GM18909 (cell line): ENCODE results near the gene TMEM135.
A peak's percentile ranks its signal among the peaks of the same experiment; 100 is the strongest.

ENCODE experiments used
- ATAC-seq: cut with Tn5 transposase; IDR thresholded peaks from one replicate; pipeline ENCODE4 v1.9.1; 2021; ENCODE audit warnings: mild to moderate bottlenecking; ENCODE audit not compliant: unreplicated experiment, poor library complexity

TMEM135 gene

GRCh38 chr11:87329172-87329571 lies 291.4 kb downstream of the TMEM135 start:
- no peak for ATAC-seq

DNA sequence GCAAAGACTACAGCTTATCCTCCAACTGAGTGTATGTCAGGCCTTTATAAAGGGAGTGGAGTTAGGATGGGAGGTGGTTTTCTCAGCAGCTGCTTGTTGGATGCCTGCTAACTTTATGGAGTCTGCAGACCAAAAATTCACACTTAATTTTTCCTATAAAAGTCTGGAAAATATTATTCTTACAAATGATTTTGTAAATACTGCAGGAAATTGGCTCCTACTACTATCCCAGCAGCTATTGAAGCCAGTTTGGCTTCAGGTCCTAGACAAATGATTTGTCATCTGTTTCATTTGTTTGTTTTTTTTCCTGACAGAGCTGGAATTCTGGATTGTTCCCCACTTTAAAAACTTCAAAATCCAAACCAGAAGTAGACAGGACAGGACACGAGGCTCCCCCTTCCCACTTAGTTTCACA lies 292.5 kb downstream of the TMEM135 start:
- ATAC-seq, result no peak

- ATAC-seq, result no peak
These were observed 293.5 kb downstream of the TMEM135 start for GRCh38 chr11:87331273-87331672.

- ATAC-seq, result no peak
These were observed 300.4 kb downstream of the TMEM135 start for GRCh38 chr11:87338046-87338639.

DNA sequence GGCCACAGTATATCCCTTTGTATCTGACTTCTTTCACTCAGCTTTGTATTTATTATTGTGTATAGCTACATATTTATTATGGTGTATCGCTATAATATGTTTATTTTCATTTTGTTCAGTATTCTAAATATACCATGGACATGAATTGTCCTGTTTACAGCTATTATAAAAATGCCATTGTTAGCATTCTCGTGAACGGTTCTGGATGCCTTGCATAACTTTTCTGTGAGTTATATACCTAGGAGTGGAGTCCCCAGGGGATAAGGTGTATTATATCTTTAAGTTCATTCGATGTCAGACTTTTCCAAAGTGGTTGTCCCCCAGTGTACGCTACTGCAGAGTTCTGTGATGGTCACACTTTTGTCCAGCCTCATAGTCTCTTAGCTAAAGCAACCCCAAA lies 301.7 kb downstream of the TMEM135 start:
- ATAC-seq, result no peak

DNA sequence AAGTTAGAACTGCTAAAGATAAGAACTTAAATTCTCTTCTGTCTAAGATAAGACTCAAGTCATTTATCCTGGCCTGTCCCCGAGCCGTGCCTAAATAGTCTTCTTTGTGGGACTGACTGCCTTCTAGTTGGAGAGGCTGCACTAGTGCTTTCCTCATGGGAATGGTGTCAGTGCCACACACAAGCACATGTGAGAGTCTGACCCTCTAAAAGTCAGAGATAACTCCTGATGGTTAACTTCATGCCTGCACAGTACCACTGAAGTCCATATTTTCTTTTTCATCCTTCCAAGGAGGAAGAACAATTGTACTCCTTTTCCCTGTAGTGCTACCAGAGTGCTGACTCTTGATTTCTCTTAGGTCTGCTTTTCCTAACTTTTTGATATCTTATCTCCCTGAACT lies 309.7 kb downstream of the TMEM135 start:
- ATAC-seq, result no peak

DNA sequence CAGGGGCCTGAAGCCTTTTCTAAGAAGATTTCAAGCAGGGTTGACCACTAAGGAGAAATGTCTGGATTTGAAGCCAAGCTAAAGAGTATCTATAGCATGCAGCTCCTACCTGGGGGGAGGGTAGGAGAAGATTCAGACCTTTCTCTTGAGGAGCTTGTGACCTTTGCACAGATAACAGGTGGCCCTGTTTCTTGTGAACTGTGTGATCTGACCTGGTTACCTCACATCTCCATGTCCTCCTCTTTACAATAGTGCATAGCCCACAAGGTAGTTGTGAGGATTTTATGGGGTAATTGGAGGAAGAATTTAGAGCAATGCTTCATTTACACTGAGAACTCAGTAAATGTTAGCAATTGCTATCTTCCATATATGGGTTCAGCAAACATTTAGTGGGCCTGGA lies 310.1 kb downstream of the TMEM135 start:
- no peak for ATAC-seq

DNA sequence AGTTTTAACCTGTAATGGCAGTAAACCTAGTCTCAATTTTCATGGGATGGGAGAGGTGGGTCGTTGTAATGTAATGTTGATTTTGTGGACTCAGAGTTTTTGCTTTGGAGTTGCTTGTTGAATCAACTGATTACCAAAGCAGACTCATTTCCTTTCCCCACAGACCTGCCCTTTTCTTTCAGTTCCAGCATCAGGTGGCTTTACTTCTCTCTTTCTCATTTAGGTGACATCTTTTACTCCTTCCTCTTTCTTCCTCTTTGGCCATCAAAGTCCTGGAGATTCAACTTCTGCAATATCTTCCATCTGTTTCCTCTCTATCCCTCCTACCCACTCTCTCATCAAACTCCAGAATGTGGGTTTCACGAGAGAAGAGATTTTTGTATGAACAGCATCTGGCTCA lies 313.9 kb downstream of the TMEM135 start:
- ATAC-seq, result no peak

DNA sequence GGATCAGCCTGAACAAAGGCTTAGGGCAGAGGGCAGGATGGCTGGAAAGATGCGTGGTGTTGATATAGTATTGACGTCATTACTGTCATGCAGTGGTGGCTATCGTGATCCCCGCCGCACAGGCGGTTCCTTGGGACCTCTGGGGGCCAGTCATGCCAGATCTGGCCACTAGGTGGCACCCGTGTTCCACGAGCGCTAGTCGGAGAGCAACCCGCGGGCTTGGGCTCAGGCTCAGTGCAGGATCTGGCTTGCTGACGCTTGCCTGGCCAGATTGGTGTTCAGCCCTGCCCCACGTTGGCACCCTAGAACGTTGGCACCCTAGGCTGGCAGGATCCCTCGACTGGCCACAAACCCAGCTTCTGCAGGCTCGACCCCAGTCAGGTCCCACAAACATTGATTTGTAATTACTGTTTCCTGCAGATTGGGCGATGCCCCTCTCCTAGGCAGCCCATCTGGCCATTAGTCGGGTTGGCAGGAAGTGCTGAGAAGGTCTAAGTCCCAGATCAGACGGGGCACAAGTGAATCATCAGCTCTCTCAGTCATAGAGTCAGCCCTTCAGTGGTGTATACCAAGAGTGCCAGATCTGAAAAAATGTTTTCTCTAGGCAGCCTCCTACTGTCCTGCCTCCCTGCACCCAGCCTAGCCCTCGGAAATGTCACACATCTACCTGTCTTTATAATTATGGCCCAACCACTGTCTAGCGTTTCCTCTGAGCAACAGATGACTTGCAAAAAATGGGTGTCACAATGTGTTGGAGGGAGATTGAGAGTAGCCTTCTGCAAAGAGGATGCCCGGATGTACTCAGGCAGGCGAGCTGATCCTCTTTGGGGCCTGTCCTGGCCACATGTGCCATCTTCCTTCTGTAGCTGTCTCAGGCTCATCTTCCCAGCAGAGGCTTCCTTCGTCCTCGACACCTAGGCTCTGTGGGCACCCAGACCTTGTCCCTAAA lies 315.3 kb downstream of the TMEM135 start:
- ATAC-seq, result peak; percentile 96

GRCh38 chr11:87353771-87354345 lies 316.1 kb downstream of the TMEM135 start:
- ATAC-seq, result no peak

DNA sequence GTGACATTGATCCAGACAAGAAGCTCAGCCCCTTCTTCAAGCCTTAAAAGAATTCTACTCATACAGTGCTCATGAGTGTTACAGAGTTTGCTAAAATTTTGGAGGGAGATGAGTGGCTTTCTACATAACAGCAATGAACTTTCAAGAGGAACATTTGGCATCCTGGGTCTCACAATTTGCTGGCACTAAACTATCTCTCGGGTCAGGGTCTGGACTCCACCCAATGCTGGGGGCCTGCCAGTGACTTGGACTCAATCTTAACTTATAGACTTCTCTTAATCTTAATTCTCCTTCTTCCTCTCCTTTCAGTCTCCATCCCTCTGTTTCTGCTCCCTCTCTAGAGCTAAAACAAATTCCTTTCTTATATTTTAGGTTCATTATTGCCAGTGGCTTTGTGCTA lies 317.9 kb downstream of the TMEM135 start:
- no peak for ATAC-seq

- ATAC-seq, result no peak
These were observed 318.7 kb downstream of the TMEM135 start for GRCh38 chr11:87356428-87356827.

GRCh38 chr11:87358461-87358860 lies 320.7 kb downstream of the TMEM135 start:
- ATAC-seq, result no peak

- ATAC-seq, result no peak
These were observed 321.7 kb downstream of the TMEM135 start for GRCh38 chr11:87359401-87359800.

- ATAC-seq, result no peak
These were observed 324.2 kb downstream of the TMEM135 start for GRCh38 chr11:87361891-87362290.

DNA sequence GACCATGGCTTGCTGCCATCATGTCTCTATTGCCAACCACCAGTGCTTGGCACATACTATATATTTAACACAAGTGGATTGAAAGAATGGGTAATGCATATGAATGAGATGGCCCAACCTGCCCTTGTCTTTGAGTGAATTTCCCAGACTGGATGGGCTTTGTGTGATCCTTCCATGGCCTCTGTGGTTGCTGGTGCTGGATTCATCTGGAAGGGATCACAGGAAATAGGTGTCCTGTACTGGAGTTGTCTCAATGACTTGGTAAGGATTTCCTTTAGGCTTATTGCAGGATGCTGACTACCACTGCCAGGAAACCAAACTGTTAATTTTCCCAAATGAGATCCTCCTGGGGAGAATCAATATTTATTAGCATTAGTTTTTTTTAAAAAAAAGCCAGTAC lies 328.6 kb downstream of the TMEM135 start:
- no peak for ATAC-seq

GRCh38 chr11:87366763-87367405 lies 329.1 kb downstream of the TMEM135 start:
- ATAC-seq, result no peak

DNA sequence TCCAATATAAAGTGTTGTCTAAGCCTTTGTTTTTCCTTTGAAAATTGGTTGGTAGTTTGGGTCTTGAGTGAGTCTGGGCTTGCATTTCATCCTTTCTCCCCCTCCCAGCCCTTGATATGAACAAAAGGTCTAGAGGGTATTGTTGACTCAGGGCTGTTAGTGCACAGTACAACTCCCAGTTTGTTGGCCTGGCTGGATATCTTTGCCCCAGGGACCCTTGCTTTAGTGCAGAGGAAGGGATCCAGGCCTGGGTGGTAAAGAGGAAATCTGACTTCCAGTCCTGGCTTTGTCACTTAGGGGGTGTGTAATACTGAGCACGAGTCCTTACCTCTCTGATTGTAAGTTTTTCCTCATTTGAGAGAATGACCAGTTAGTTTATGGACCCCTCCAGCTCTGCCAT lies 330.4 kb downstream of the TMEM135 start:
- ATAC-seq, result no peak

DNA sequence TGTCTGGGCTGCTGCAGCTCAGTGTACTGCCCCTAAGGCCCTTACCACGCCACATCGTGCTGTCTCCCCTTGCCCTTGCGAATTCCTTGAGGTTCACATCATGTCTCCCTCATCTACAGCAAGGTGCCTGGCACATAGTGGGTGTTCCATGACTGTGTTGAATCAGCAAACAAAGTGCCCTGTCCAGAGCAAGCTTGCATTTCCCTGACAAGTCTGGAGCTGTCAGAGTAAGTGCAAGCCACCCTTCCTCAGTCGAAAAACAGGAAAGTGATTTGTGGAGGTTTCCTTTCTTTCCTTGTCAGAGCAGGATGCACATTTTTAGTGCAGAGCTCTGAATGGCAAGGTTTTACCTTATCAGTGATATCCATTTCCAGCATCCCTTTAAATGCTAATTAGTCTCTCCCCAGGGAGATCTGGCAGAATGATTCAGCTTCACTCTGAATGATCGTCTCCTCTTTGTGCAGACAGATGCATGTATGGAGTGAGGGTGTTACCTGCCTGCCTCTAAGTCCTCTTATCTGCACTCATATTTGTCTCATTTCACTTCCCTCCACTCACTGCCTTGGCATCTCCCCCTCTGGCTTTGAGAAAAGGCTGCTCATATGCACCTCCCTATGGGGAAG lies 331.2 kb downstream of the TMEM135 start:
- ATAC-seq, result no peak

- ATAC-seq, result no peak
These were observed 332.2 kb downstream of the TMEM135 start for GRCh38 chr11:87369888-87370287.
